ENCODE measurements around the gene ISM2.

GRCh38 chr14:77438596-77438995, 60.0 kb downstream of the ISM2 start:
- TF ChIP-seq CTCF (IDR thresholded peaks at IDR 0.05) (no peak), EP300 (IDR thresholded peaks at IDR 0.05) (no peak)

Data from esophagus muscularis mucosa (tissue), 3 donors.